GM12874 (cell line): ENCODE results near the gene ZNF230.

Experiments used
- CTCF ChIP-seq: IDR thresholded peaks from 2 replicates; pipeline ENCODE4 v1.5.1; 2011; ENCODE audit warnings: low read depth, mild to moderate bottlenecking, control low read depth, low read length, moderate library complexity; ENCODE audit not compliant: insufficient read depth

The ZNF230 gene

GRCh38 chr19:44042147-44042546 is 39.4 kb downstream of the ZNF230 start:
- TF ChIP-seq CTCF, result no peak

- TF ChIP-seq CTCF, result no peak
Observed at GRCh38 chr19:44050740-44051649, 48.2 kb downstream of the ZNF230 start.

GRCh38 chr19:44051650-44052402 is 49.1 kb downstream of the ZNF230 start, which contains the start of gene ZNF223:
Gene ZNF223 (plus strand): TSS chr19:44052036. CDS start chr19:44055177, 3,141 bp downstream.
- no peak for TF ChIP-seq CTCF

- TF ChIP-seq CTCF, result no peak
Observed at GRCh38 chr19:44055870-44056269, 53.1 kb downstream of the ZNF230 start.

- no peak for TF ChIP-seq CTCF
Observed at GRCh38 chr19:44059229-44059628, 56.5 kb downstream of the ZNF230 start.

GRCh38 chr19:44061038-44061437 is 58.3 kb downstream of the ZNF230 start:
- TF ChIP-seq CTCF, result no peak
